ENCODE data around the gene C1QTNF6.

The C1QTNF6 gene

GRCh38 chr22:37182101-37182948 lies 5.7 kb downstream of the C1QTNF6 start:
- TF ChIP-seq CSRNP3 (CRISPR knock-in tag; IDR thresholded peaks at IDR 0.05) (no peak), ISL1 (CRISPR knock-in tag; IDR thresholded peaks at IDR 0.05) (no peak), ZNF8 (CRISPR knock-in tag; IDR thresholded peaks at IDR 0.05) (no peak), ZFP3 (CRISPR knock-in tag; IDR thresholded peaks at IDR 0.05) (no peak), OSR1 (CRISPR knock-in tag; IDR thresholded peaks at IDR 0.05) (no peak), GLIS3 (CRISPR knock-in tag; IDR thresholded peaks at IDR 0.05) (no peak), ZC3H10 (CRISPR knock-in tag; IDR thresholded peaks at IDR 0.05) (no peak), CREB5 (CRISPR knock-in tag; IDR thresholded peaks at IDR 0.05; ENCODE audit: low read depth) (no peak), ZNF70 (CRISPR knock-in tag; IDR thresholded peaks at IDR 0.05) (no peak)
- ATAC-seq = no peak

GRCh38 chr22:37181681-37182080 lies 6.4 kb downstream of the C1QTNF6 start:
- ATAC-seq = no peak
- TF ChIP-seq RARB (CRISPR knock-in tag; IDR thresholded peaks at IDR 0.05) (no peak), ARNTL (CRISPR knock-in tag; IDR thresholded peaks at IDR 0.05; ENCODE audit: borderline replicate concordance, low read depth) (no peak), GLIS3 (CRISPR knock-in tag; IDR thresholded peaks at IDR 0.05) (no peak), POU6F1 (CRISPR knock-in tag; IDR thresholded peaks at IDR 0.05; ENCODE audit: borderline replicate concordance, low read depth) (no peak), OSR1 (CRISPR knock-in tag; IDR thresholded peaks at IDR 0.05) (no peak)

GRCh38 chr22:37180531-37181231 lies 7.4 kb downstream of the C1QTNF6 start:
- ATAC-seq = no peak
- TF ChIP-seq TOX (CRISPR knock-in tag; IDR thresholded peaks at IDR 0.05; ENCODE audit: borderline replicate concordance) (no peak), ZNF70 (CRISPR knock-in tag; IDR thresholded peaks at IDR 0.05) (no peak), SNAI2 (CRISPR knock-in tag; IDR thresholded peaks at IDR 0.05) (no peak), CREB5 (CRISPR knock-in tag; IDR thresholded peaks at IDR 0.05; ENCODE audit: low read depth) (no peak), ARNTL (CRISPR knock-in tag; IDR thresholded peaks at IDR 0.05; ENCODE audit: borderline replicate concordance, low read depth) (no peak), OSR1 (CRISPR knock-in tag; IDR thresholded peaks at IDR 0.05) (no peak), CSDC2 (CRISPR knock-in tag; IDR thresholded peaks at IDR 0.05) (no peak), POU6F1 (CRISPR knock-in tag; IDR thresholded peaks at IDR 0.05; ENCODE audit: borderline replicate concordance, low read depth) (no peak), CSRNP3 (CRISPR knock-in tag; IDR thresholded peaks at IDR 0.05) (no peak), GLIS3 (CRISPR knock-in tag; IDR thresholded peaks at IDR 0.05) (no peak), RARB (CRISPR knock-in tag; IDR thresholded peaks at IDR 0.05) (no peak)
